Loucy (cell line): ENCODE results near the gene CYLD.

Experiments used
- H2AFZ ChIP-seq: fragments of 200-600 bp; sonication (generic); 2 replicates; pipeline ENCODE4 v1.6.0; 2016; ENCODE audit warnings: antibody characterized with exemption, mild to moderate bottlenecking, low read length, moderate library complexity
- H3F3A ChIP-seq: fragments of 200-600 bp; 2 replicates; pipeline ENCODE4 v1.6.0; 2016; ENCODE audit warnings: antibody characterized with exemption, low read depth, mild to moderate bottlenecking
- H3K27me3 ChIP-seq: fragments of 200-600 bp; sonication (generic); 2 replicates; pipeline ENCODE4 v1.6.1; 2014; ENCODE audit warnings: low read length, mild to moderate bottlenecking; ENCODE audit not compliant: insufficient read depth, poor library complexity, severe bottlenecking
- H3K36me3 ChIP-seq: fragments of 200-600 bp; sonication (generic); 2 replicates; pipeline ENCODE4 v1.6.1; 2016; ENCODE audit warnings: low read length; ENCODE audit not compliant: insufficient read depth
- H3K4me1 ChIP-seq: fragments of 200-600 bp; sonication (generic); 2 replicates; pipeline ENCODE4 v1.5.1; 2014; ENCODE audit warnings: low read length, mild to moderate bottlenecking; ENCODE audit not compliant: insufficient read depth, poor library complexity, severe bottlenecking
- H3K4me2 ChIP-seq: fragments of 200-600 bp; sonication (generic); 2 replicates; pipeline ENCODE4 v1.6.0; 2014; ENCODE audit warnings: antibody characterized with exemption, low read length, low read depth, mild to moderate bottlenecking; ENCODE audit not compliant: poor library complexity, severe bottlenecking
- H3K4me3 ChIP-seq: fragments of 200-600 bp; sonication (generic); 2 replicates; pipeline ENCODE4 v1.5.1; 2014; ENCODE audit warnings: low read length, mild to moderate bottlenecking, mixed read lengths; ENCODE audit not compliant: poor library complexity, severe bottlenecking
- H3K79me2 ChIP-seq: fragments of 200-600 bp; sonication (generic); 2 replicates; pipeline ENCODE4 v1.6.1; 2014; ENCODE audit warnings: low read length; ENCODE audit not compliant: insufficient read depth
- H3K9ac ChIP-seq: fragments of 200-600 bp; sonication (generic); 2 replicates; pipeline ENCODE4 v1.6.0; 2014; ENCODE audit warnings: mild to moderate bottlenecking, low read depth, low read length, moderate library complexity; ENCODE audit not compliant: poor library complexity, severe bottlenecking
- H3K9me2 ChIP-seq: fragments of 200-600 bp; sonication (generic); replicated peaks from 2 replicates; pipeline ENCODE4 v1.6.1; 2016; ENCODE audit warnings: low read depth, low read length, mixed read lengths
- H3K9me3 ChIP-seq: fragments of 200-600 bp; sonication (generic); 2 replicates; pipeline ENCODE4 v1.6.1; 2014; ENCODE audit warnings: mild to moderate bottlenecking, antibody characterized with exemption, low read length, low read depth; ENCODE audit not compliant: insufficient read depth
- H4K20me1 ChIP-seq: fragments of 200-600 bp; sonication (generic); 2 replicates; pipeline ENCODE4 v1.6.0; 2014; ENCODE audit warnings: antibody characterized with exemption, low read length, mild to moderate bottlenecking; ENCODE audit not compliant: insufficient read depth, poor library complexity, severe bottlenecking
- EZH2phosphoT487 ChIP-seq: fragments of 200-600 bp; IDR thresholded peaks from 2 replicates; pipeline ENCODE4 v1.6.1; 2018; ENCODE audit warnings: antibody characterized with exemption, mild to moderate bottlenecking, moderate library complexity, borderline replicate concordance
- TF ChIP-seq, protein P1 (sequence below): fragments of 200-600 bp; sonication (generic); conservative IDR thresholded peaks from 2 replicates; pipeline ENCODE4 v1.5.1; 2014; ENCODE audit warnings: mild to moderate bottlenecking, antibody characterized with exemption, low read length

Gene CYLD

DNA sequence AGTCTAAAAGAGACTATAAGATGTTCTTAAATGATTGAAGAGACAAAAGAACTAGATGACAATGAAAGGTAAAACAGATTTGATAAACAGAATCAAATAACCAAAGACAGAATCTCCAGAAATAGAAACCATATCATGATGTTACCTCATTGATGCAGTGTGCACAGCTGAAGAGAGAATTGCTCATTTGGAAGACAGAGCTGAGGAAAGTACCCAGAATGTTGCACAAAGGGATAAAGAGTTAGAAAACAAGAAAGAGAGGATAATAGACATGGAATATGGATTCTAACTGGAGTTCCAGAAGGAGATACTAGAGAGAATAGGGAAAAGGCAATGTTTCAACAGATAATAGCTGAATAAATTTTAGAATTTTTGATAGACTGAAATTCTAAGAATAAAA lies 47.9 kb downstream of the CYLD start:
- H3K4me2 ChIP-seq: no peak overlapping the region
- H3K79me2 ChIP-seq: no peaks in the 10 kb centered on the region
- H3K9ac ChIP-seq: no peak overlapping the region
- no peaks in the 10 kb centered on the region for H3K27me3 ChIP-seq
- H4K20me1 ChIP-seq: no peaks in the 10 kb centered on the region
- H3K9me2 ChIP-seq: no peaks in the 10 kb centered on the region
- no peak overlapping the region for H2AFZ ChIP-seq
- H3K9me3 ChIP-seq: peaks cover 9% of the 10 kb centered on the region; the same call in 1 of the 2 replicates
- peaks cover 64% of the 10 kb centered on the region for H3K36me3 ChIP-seq
- no peak overlapping the region for H3K4me3 ChIP-seq
- no peaks in the 10 kb centered on the region for H3F3A ChIP-seq
- TF ChIP-seq EZH2phosphoT487: no peak
- TF ChIP-seq, protein P1, sequence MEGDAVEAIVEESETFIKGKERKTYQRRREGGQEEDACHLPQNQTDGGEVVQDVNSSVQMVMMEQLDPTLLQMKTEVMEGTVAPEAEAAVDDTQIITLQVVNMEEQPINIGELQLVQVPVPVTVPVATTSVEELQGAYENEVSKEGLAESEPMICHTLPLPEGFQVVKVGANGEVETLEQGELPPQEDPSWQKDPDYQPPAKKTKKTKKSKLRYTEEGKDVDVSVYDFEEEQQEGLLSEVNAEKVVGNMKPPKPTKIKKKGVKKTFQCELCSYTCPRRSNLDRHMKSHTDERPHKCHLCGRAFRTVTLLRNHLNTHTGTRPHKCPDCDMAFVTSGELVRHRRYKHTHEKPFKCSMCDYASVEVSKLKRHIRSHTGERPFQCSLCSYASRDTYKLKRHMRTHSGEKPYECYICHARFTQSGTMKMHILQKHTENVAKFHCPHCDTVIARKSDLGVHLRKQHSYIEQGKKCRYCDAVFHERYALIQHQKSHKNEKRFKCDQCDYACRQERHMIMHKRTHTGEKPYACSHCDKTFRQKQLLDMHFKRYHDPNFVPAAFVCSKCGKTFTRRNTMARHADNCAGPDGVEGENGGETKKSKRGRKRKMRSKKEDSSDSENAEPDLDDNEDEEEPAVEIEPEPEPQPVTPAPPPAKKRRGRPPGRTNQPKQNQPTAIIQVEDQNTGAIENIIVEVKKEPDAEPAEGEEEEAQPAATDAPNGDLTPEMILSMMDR: no peak
- no peaks in the 10 kb centered on the region for H3K4me1 ChIP-seq

DNA sequence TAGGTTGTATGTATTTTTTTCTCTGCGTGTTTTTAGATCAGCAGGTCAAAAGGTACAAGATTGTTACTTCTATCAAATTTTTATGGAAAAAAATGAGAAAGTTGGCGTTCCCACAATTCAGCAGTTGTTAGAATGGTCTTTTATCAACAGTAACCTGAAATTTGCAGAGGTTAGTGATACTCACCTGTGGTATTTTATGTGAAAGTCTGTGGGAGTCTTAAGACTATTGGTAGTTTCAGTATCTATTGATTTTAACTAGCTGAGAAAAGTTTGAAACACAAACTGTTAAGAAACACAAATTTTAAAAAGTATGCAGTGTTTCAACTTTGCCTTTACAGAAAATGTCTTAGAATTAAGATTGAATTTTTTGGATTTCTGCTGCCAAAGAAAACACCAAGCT lies 49.6 kb downstream of the CYLD start:
- Histone ChIP-seq H3K4me3 (no peak overlapping the region), H3K27me3 (no peaks in the 10 kb centered on the region)
- no peak for TF ChIP-seq EZH2phosphoT487
- TF ChIP-seq, protein P1: no peak

DNA sequence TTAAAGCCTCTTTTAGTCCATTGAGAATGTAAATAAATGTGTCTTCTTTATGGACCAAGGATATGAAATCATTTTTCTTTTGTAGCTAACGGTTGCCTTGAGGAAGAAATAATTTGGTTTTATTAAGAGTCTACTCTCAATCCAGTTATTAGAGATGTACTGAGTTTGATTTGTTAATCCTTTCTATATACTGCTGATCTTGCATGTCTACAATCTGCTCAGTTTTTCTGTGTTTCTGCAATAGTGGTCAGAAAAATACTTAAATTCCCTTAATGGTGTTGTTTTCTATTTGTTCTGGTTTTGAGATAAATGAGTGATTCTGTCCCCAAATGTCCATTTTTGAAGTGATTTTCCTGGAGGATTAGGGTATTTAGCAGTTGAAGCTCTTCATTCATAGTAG lies 54.9 kb downstream of the CYLD start:
- H4K20me1 ChIP-seq: no peaks in the 10 kb centered on the region
- no peaks in the 10 kb centered on the region for H3K4me1 ChIP-seq
- H3K27me3 ChIP-seq: no peaks in the 10 kb centered on the region
- no peak overlapping the region for H2AFZ ChIP-seq
- no peaks in the 10 kb centered on the region for H3F3A ChIP-seq
- no peak overlapping the region for H3K9ac ChIP-seq
- H3K4me3 ChIP-seq: no peak overlapping the region
- no peaks in the 10 kb centered on the region for H3K9me2 ChIP-seq
- no peak overlapping the region for H3K4me2 ChIP-seq
- H3K79me2 ChIP-seq: no peaks in the 10 kb centered on the region
- no peak for TF ChIP-seq EZH2phosphoT487
- TF ChIP-seq, protein P1: no peak
- H3K36me3 ChIP-seq: peaks cover 38% of the 10 kb centered on the region
- no peaks in the 10 kb centered on the region for H3K9me3 ChIP-seq

More for the DNA sequence above, 49.6 kb downstream of the CYLD start:
- Histone ChIP-seq H3K9me2 (no peaks in the 10 kb centered on the region), H3K79me2 (no peaks in the 10 kb centered on the region), H3K9ac (no peak overlapping the region), H3K4me1 (no peaks in the 10 kb centered on the region), H3K4me2 (no peak overlapping the region), H4K20me1 (no peaks in the 10 kb centered on the region), H3F3A (no peaks in the 10 kb centered on the region), H3K36me3 (peaks cover 65% of the 10 kb centered on the region), H2AFZ (no peak overlapping the region), H3K9me3 (peaks cover 9% of the 10 kb centered on the region; the same call in 1 of the 2 replicates)
